GM12873 (cell line): Measurements from ENCODE around the gene HES5.

ENCODE experiments used
- TF ChIP-seq, protein P1 (sequence below): IDR thresholded peaks from 2 replicates; pipeline ENCODE4 v1.5.1; 2012; ENCODE audit warnings: low read depth, mild to moderate bottlenecking, moderate library complexity, low read length, control low read depth; ENCODE audit not compliant: insufficient read depth; ENCODE audit errors: missing control alignments

The HES5 gene

DNA sequence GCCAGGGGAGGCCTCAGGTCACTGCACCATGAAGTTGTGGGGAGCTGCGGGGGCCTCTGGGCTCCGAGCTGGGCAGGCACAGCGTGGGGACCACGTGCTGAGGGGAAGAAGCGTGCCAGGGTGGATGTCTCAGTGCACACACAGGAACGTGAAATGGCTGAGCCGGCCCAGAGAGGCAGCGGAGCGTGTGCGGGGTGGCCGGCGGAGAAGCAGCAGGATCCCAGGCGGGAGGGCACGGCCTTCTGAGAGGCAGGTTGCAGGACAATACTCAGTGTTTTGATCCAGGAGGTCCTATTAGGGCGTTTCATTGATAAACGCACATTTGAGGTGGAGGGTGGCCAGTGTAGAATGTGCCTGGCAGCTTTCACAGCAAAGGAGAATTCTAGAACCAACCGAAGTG, 39.0 kb upstream of the HES5 start:
- TF ChIP-seq, protein P1, sequence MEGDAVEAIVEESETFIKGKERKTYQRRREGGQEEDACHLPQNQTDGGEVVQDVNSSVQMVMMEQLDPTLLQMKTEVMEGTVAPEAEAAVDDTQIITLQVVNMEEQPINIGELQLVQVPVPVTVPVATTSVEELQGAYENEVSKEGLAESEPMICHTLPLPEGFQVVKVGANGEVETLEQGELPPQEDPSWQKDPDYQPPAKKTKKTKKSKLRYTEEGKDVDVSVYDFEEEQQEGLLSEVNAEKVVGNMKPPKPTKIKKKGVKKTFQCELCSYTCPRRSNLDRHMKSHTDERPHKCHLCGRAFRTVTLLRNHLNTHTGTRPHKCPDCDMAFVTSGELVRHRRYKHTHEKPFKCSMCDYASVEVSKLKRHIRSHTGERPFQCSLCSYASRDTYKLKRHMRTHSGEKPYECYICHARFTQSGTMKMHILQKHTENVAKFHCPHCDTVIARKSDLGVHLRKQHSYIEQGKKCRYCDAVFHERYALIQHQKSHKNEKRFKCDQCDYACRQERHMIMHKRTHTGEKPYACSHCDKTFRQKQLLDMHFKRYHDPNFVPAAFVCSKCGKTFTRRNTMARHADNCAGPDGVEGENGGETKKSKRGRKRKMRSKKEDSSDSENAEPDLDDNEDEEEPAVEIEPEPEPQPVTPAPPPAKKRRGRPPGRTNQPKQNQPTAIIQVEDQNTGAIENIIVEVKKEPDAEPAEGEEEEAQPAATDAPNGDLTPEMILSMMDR, result no peak

DNA sequence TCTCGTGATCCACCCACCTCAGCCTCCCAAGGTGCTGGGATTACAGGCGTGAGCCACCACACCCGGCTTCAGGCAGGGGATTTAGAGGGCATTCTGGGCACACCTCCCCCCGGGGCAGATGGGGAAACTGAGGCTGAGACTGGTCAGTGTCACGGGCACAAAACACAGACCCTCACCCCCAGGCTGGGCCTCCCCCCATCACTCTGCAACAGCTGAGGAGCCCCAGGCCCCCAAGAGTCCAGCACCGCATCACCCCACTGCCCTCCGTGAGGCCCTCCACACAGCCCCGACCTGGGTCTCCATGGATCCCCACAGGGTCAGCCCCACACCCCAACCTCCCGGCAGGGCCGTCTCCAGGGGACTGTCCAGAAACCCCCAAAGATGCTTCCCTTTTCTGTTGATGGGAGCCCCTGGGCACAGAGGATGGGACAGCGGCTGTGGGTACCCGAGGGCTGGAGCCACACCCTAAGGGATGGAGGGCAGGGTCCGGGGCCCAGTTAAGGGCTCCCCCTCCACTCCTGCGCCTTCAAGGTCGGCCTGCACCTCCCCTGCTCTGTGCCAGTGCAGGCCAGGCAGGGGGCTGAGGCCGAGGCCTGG, 37.1 kb upstream of the HES5 start:
- TF ChIP-seq, protein P1, result no peak

DNA sequence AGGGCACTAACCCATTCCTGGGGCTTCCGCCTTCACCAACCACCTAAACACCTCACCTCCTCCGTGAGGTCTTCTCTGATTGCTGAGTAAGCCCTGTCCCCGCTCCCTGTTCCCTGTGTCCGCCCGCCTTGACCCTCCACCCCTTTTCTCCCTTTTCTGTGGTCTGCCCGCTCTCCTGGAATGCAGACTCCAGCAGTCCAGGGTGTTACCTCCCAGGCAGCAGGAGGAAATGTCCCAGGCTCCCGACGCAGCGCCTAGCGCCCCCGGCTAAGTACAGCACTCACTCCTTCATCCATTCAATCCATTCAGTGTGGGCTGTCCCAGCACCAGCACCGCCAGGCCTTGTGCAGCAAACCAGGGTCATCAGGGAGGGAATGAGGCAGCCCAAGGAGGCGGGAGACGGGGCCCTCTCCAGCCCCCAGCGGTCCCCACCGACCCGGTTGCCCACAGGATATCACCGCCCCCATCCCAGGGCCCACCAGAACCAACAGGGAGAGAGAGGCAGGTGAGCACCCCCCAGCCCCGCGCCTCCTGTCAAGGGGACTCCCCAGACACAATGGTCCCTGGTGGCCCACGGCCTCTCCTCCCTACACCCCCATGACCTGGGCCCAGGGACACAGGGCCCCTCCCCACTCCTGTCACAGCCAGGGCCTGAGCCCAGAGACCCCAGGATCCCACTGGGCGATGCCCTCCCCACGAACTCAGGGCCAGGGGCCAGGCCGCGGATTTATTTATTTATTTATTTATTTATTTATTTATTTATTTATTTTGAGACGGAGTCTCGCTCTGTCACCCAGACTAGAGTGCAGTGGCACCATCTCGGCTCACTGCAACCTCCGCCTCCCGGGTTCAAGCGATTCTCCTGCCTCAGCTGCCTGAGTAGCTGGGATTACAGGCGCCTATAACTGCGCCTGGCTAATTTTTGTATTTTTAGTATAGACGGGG, 36.3 kb upstream of the HES5 start:
- TF ChIP-seq, protein P1, result no peak

DNA sequence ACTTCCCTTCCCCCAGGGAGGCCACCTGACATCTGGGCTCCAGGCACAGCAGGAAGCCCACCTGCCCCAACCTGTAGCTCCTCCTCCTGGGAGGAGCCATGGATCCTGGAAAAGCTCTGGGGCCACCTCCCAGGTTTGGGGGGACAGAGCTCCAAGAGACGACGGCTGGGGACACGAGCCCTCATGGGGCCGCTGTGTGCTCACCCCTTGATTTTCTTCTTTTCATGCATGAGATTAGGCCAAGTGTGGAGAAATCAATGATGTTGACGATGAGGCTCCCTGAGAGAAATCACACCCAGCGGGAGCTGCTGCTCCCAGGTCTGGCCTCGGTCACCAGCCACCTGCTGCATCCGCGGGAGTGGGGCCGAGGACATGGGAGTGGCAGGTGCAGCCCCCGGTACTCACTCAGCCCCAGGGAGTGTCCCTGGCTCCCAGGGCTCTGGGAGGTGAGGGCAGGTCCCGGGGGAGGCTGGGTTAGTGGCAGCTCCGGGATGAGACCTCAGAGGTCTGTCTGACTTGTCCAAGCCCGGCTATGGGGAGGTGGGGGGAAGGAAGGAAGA, 34.8 kb upstream of the HES5 start:
- TF ChIP-seq, protein P1, result no peak

DNA sequence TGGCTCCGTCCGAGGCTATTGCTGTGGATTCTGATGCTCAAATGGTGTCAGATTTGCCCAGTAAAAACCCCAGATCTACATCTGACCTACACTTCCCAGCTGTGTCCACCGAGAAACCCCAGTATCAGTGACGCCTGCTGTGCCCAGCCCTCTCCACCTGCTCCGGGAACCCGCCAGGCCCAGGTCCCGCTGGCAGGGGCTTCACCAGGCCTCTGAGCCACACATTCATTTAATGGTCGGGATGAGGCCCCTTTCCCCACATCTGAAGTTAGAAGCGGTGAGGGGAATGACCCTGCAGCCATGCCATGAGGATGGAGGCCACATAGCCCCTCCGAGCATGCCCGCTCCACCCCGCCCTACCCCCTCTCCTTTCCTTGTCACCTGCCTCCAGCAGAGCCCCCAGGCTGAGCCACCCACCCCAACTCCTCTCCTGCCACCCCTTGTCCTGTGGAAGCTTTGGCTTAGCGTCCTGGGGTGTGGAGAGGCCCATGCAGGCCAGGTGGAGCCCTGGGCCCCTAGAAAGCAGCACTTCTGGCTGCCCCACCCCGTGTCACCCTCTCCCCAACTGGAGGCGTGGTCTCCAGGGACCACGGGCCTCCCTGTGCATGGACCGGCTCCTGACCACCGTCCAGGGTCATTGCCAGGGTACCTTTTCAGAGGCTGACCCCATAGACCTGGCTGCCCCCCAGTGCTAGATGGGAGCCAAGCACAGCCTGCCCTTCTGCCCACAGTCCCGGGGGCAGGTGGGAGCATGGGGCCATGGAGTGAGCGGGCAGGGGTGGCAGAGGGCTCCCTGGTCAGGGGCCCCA, 34.1 kb upstream of the HES5 start:
- TF ChIP-seq, protein P1, result no peak

DNA sequence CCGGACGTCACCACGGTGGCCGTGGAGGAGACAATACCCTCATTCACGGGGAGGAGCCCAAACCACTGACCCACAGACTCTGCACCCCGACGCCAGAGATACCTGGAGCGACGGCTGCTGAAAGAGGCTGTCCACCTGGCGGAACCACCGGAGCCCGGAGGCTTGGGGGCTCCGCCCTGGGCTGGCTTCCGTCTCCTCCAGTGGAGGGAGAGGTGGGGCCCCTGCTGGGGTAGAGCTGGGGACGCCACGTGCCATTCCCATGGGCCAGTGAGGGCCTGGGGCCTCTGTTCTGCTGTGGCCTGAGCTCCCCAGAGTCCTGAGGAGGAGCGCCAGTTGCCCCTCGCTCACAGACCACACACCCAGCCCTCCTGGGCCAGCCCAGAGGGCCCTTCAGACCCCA, 33.1 kb upstream of the HES5 start:
- TF ChIP-seq, protein P1, result no peak
